HCT116 (cell line): ENCODE results near the gene UPF3A. TPM values are rescaled to one million over a fixed set of nuclear protein-coding genes. Genes with fewer than 3 reads are reported as not detected.

ENCODE experiments used
- ATAC-seq: fragments of 200-7000 bp; cut with Tn5 transposase; 2 replicates; pipeline ENCODE4 v1.9.1; 2020; ENCODE audit warnings: mild to moderate bottlenecking, moderate library complexity
- BruUV-seq: library from RNA; stranded (reverse); fragments of 400-500 nt; replicated peaks from 2 replicates; lab custom pipeline; 2021; lab: Mats Ljungman, UMichigan
- CTCF ChIA-PET: fragments of 300-600 bp; sonication (Branson Sonifier 250); formaldehyde crosslinking; loops from one replicate; lab custom pipeline; 2021; ENCODE audit warnings: antibody characterized with exemption; lab: Charles Lee
- POLR2A ChIA-PET: fragments of 300-600, 350-600 bp; sonication (Branson Sonifier 250); formaldehyde crosslinking; loops from one replicate; lab custom pipeline; 2021; ENCODE audit warnings: antibody characterized with exemption; lab: Charles Lee
- RAD21 ChIA-PET, 2 experiments: fragments of 300-600 bp; sonication (Branson Sonifier 250); formaldehyde crosslinking; loops; one replicate each; lab custom pipeline; 2023; ENCODE audit warnings: low total read pairs in 2 of 2; ENCODE audit not compliant: uncharacterized antibody in 2 of 2, unreplicated experiment in 2 of 2, low non-redundant PET in 1 of 2; lab: Charles Lee
- DNase-seq: peaks from one replicate; pipeline ENCODE4 v3.0.0-alpha.2; 2010; ENCODE audit warnings: low read depth, low spot score
- H2AFZ ChIP-seq: fragments of 200-600 bp; shearing (Covaris generic), sonication (generic); 2 replicates; pipeline ENCODE4 v1.6.1; 2017; ENCODE audit warnings: low read depth, mixed run types, mixed read lengths, antibody characterized with exemption, low read length; ENCODE audit not compliant: poor library complexity, severe bottlenecking
- H3K27ac ChIP-seq: 2 replicates; pipeline ENCODE4 v1.5.1; 2012; ENCODE audit warnings: low read depth, low read length
- H3K27me3 ChIP-seq: fragments of 200-600 bp; sonication (generic); 2 replicates; pipeline ENCODE4 v1.6.1; 2016; ENCODE audit warnings: mixed run types, low read length, mixed read lengths; ENCODE audit not compliant: insufficient read depth
- H3K36me3 ChIP-seq, 2 experiments: fragments of 200-500 bp in 1 of 2; fragments of 200-600 bp in 1 of 2; sonication (Bioruptor generic) in 1 of 2; sonication (generic) in 1 of 2; 2 replicates each; pipeline versions ENCODE4 v1.5.1 to v1.6.1; 2014 to 2016; ENCODE audit warnings: low read length in 2 of 2, inconsistent platforms in 1 of 2, mixed read lengths in 1 of 2, mixed run types in 1 of 2; ENCODE audit not compliant: insufficient read depth in 2 of 2, control insufficient read depth in 1 of 2
- H3K4me1 ChIP-seq, 2 experiments: fragments of 200-600 bp in 1 of 2; sonication (generic) in 1 of 2; 2 replicates each; pipeline versions ENCODE4 v1.5.1 to v1.6.1; 2012 to 2017; ENCODE audit warnings: low read length in 2 of 2, inconsistent platforms in 1 of 2, mild to moderate bottlenecking in 1 of 2, mixed read lengths in 1 of 2, mixed run types in 1 of 2, moderate library complexity in 1 of 2; ENCODE audit not compliant: insufficient read depth in 2 of 2, control insufficient read depth in 1 of 2
- H3K4me2 ChIP-seq: fragments of 200-600 bp; sonication (generic); 2 replicates; pipeline ENCODE4 v1.6.1; 2017; ENCODE audit warnings: mixed run types, low read length, mixed read lengths
- H3K4me3 ChIP-seq, 2 experiments: fragments of 200-600 bp in 1 of 2; sonication (generic) in 1 of 2; replicated peaks in 1 of 2; 2 replicates each; pipeline ENCODE4 v1.5.1; 2011 to 2016; ENCODE audit warnings: low read length in 2 of 2, control low read depth in 1 of 2, low read depth in 1 of 2, mild to moderate bottlenecking in 1 of 2, mixed read lengths in 1 of 2, mixed run types in 1 of 2
- H3K79me2 ChIP-seq: fragments of 200-600 bp; sonication (generic); 2 replicates; pipeline ENCODE4 v1.6.1; 2017; ENCODE audit warnings: mild to moderate bottlenecking, mixed run types, low read length, moderate library complexity, mixed read lengths; ENCODE audit not compliant: insufficient read depth
- H3K9ac ChIP-seq: fragments of 200-600 bp; sonication (generic); 2 replicates; pipeline ENCODE4 v1.6.1; 2016; ENCODE audit warnings: low read length, mixed read lengths
- H3K9me2 ChIP-seq: fragments of 200-600 bp; sonication (generic), shearing (Covaris generic); 2 replicates; pipeline ENCODE4 v1.6.1; 2017; ENCODE audit warnings: mixed run types, mild to moderate bottlenecking, moderate library complexity; ENCODE audit not compliant: insufficient read depth
- H3K9me3 ChIP-seq, 2 experiments: fragments of 200-500 bp in 1 of 2; fragments of 200-600 bp in 1 of 2; sonication (Bioruptor generic) in 1 of 2; sonication (generic) in 1 of 2; 2 replicates each; pipeline ENCODE4 v1.6.1; 2014 to 2017; ENCODE audit warnings: low read length in 2 of 2, mixed read lengths in 2 of 2, inconsistent platforms in 1 of 2, low read depth in 1 of 2, mild to moderate bottlenecking in 1 of 2, mixed run types in 1 of 2, moderate library complexity in 1 of 2; ENCODE audit not compliant: control insufficient read depth in 1 of 2, insufficient read depth in 1 of 2
- H4K20me1 ChIP-seq: fragments of 200-600 bp; sonication (generic), shearing (Covaris generic); 2 replicates; pipeline ENCODE4 v1.6.1; 2017; ENCODE audit warnings: mixed run types, mild to moderate bottlenecking, moderate library complexity; ENCODE audit not compliant: insufficient read depth
- CBX3 ChIP-seq: IDR thresholded peaks from 2 replicates; pipeline ENCODE4 v1.6.1; 2012; ENCODE audit warnings: low read depth
- CEBPB ChIP-seq: IDR thresholded peaks from 2 replicates; pipeline ENCODE4 v1.6.1; 2012; ENCODE audit warnings: low read depth
- CTCF ChIP-seq, 3 experiments: fragments of 200-600 bp in 1 of 3; sonication (generic) in 1 of 3; IDR thresholded peaks in 2 of 3; conservative IDR thresholded peaks in 1 of 3; 2 replicates each; pipeline ENCODE4 v1.5.1; 2012 to 2017; ENCODE audit warnings: low read depth in 2 of 3, low read length in 2 of 3, antibody characterized with exemption in 1 of 3, borderline replicate concordance in 1 of 3, control low read depth in 1 of 3, mild to moderate bottlenecking in 1 of 3, mixed read lengths in 1 of 3, mixed run types in 1 of 3, moderate library complexity in 1 of 3; ENCODE audit not compliant: insufficient read depth in 1 of 3
- EZH2 ChIP-seq: fragments of 200-600 bp; sonication (generic); IDR thresholded peaks from 2 replicates; pipeline ENCODE4 v1.6.1; 2017; ENCODE audit warnings: antibody characterized with exemption, mixed run types
- JUND ChIP-seq: IDR thresholded peaks from 2 replicates; pipeline ENCODE4 v1.6.1; 2012
- POLR2A ChIP-seq: IDR thresholded peaks from 2 replicates; pipeline ENCODE4 v1.7.0; 2011; ENCODE audit warnings: borderline replicate concordance; ENCODE audit not compliant: insufficient read depth, insufficient read length; ENCODE audit errors: extremely low read depth
- SIN3A ChIP-seq: IDR thresholded peaks from 2 replicates; pipeline ENCODE4 v1.6.1; 2012; ENCODE audit warnings: low read depth
- SP1 ChIP-seq: IDR thresholded peaks from 2 replicates; pipeline ENCODE4 v1.6.1; 2012; ENCODE audit warnings: low read depth
- SRF ChIP-seq: IDR thresholded peaks from 2 replicates; pipeline ENCODE4 v1.6.1; 2012; ENCODE audit warnings: low read depth
- YY1 ChIP-seq: IDR thresholded peaks from 2 replicates; pipeline ENCODE4 v1.6.1; 2011; ENCODE audit warnings: low read length, low read depth, moderate library complexity, mild to moderate bottlenecking; ENCODE audit not compliant: insufficient replicate concordance; ENCODE audit errors: extremely low read depth
- ZFX ChIP-seq: fragments of 450-650 bp; IDR thresholded peaks from 2 replicates; pipeline ENCODE4 v1.6.1; 2017
- ZNF274 ChIP-seq: fragments of 200-500 bp; sonication (Bioruptor generic); IDR thresholded peaks from 2 replicates; pipeline ENCODE4 v1.6.1; 2014; ENCODE audit warnings: mild to moderate bottlenecking, low read depth, low read length, inconsistent platforms
- intact Hi-C: fragments of 100-400 bp; cut with micrococcal nuclease; formaldehyde crosslinking; loops from 2 replicates; pipeline ENCODE4 v1.10.0; 2022
- total RNA-seq: library from RNA; stranded (reverse); gene quantifications from one replicate; pipeline ENCODE4 v1.2.1, GENCODE V29; 2021; ENCODE audit not compliant: unreplicated experiment
- TF ChIP-seq, protein P1 (sequence below): IDR thresholded peaks from 2 replicates; pipeline ENCODE4 v1.6.1; 2011; ENCODE audit warnings: mild to moderate bottlenecking, low read length, moderate library complexity; ENCODE audit not compliant: insufficient replicate concordance; ENCODE audit errors: extremely low read depth

UPF3A gene
- total RNA-seq, 1 experiment from 2014 or later, result 31.8 TPM

DNA sequence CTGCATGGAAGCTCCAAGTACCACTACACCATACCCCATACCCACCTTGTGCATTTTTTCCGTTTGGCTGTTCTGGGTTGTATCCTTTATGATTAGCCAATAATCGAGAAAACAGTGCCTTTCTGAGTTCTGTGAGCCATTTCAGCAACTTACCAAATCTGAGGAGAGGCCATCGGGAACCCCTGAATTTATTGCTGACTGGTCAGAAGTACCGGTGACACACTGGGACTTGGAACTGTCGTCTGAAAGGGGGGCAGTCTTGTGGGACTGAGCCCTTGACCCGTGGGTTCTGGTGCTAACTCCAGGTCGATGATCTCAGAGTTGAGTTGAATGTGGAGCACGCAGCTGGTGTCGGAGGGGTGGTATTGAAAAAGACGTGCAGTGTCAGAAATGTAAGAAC lies 15.0 kb downstream of the UPF3A start:
- intact Hi-C loops, result no loop called here
- BruUV-seq, result TSS peak; percentile 30
- RAD21 ChIA-PET, result no interaction called here

GRCh38 chr13:114296902-114297301 lies 15.5 kb downstream of the UPF3A start:
- CTCF ChIA-PET, result no interaction called here
- ATAC-seq (no peak), DNase-seq (no peak)
- intact Hi-C loops, result no loop called here
- Histone ChIP-seq H3K27me3 (no peaks in the 10 kb centered on the region), H3K9me3 (no peaks in the 10 kb centered on the region), H3K9me2 (no peaks in the 10 kb centered on the region), H3K36me3 (peaks cover 4 to 17% of the 10 kb centered on the region in 2 experiments; a peak in 2 of 4 replicates), H3K4me2 (no peak overlapping the region), H4K20me1 (no peaks in the 10 kb centered on the region), H3K4me3 (no peak overlapping the region), H2AFZ (no peak overlapping the region), H3K79me2 (no peaks in the 10 kb centered on the region), H3K27ac (no peak overlapping the region), H3K4me1 (no peaks in the 10 kb centered on the region), H3K9ac (no peak overlapping the region)
- BruUV-seq, result no TSS peak
- RAD21 ChIA-PET, result no interaction called here
- no peak for TF ChIP-seq EZH2
- no peak for TF ChIP-seq SRF
- TF ChIP-seq, protein P1, sequence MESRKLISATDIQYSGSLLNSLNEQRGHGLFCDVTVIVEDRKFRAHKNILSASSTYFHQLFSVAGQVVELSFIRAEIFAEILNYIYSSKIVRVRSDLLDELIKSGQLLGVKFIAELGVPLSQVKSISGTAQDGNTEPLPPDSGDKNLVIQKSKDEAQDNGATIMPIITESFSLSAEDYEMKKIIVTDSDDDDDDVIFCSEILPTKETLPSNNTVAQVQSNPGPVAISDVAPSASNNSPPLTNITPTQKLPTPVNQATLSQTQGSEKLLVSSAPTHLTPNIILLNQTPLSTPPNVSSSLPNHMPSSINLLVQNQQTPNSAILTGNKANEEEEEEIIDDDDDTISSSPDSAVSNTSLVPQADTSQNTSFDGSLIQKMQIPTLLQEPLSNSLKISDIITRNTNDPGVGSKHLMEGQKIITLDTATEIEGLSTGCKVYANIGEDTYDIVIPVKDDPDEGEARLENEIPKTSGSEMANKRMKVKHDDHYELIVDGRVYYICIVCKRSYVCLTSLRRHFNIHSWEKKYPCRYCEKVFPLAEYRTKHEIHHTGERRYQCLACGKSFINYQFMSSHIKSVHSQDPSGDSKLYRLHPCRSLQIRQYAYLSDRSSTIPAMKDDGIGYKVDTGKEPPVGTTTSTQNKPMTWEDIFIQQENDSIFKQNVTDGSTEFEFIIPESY, result no peak
- TF ChIP-seq CEBPB, result no peak
- no peak for TF ChIP-seq SP1
- TF ChIP-seq CBX3, result no peak
- TF ChIP-seq ZNF274, result no peak
- TF ChIP-seq SIN3A, result no peak
- TF ChIP-seq POLR2A, result no peak
- TF ChIP-seq YY1, result no peak
- POLR2A ChIA-PET, result no interaction called here

More for the DNA sequence above, 15.0 kb downstream of the UPF3A start:
- peaks cover 3 to 15% of the 10 kb centered on the region in 2 experiments; a peak in 1 of 4 replicates for H3K36me3 ChIP-seq
- no peak overlapping the region for H3K4me2 ChIP-seq
- H3K4me3 ChIP-seq, result no peak overlapping the region
- H3K9me3 ChIP-seq, result no peaks in the 10 kb centered on the region
- no peaks in the 10 kb centered on the region for H3K4me1 ChIP-seq
- no peaks in the 10 kb centered on the region for H4K20me1 ChIP-seq
- H3K79me2 ChIP-seq, result no peaks in the 10 kb centered on the region
- CTCF ChIA-PET, result no interaction called here
- H3K9me2 ChIP-seq, result no peaks in the 10 kb centered on the region
- no peak for TF ChIP-seq CBX3
- no peak for TF ChIP-seq JUND
- TF ChIP-seq YY1, result no peak
- TF ChIP-seq ZFX, result no peak
- no peak for TF ChIP-seq SRF
- TF ChIP-seq CTCF (IDR thresholded peaks at IDR 0.05 in 2 of 3, conservative IDR thresholded peaks at IDR 0.05 in 1 of 3; ENCODE audit: borderline replicate concordance in 1 of 3, insufficient read depth in 1 of 3, low read depth in 2 of 3, low read length in 2 of 3), result no peak
- TF ChIP-seq POLR2A, result no peak
- POLR2A ChIA-PET, result no interaction called here
- no peaks in the 10 kb centered on the region for H3K27me3 ChIP-seq
- H2AFZ ChIP-seq, result no peak overlapping the region
- no peak for DNase-seq
- no peak overlapping the region for H3K9ac ChIP-seq
- no peak overlapping the region for H3K27ac ChIP-seq
- ATAC-seq, result no peak
